ENCODE data around the gene MPHOSPH10.

DNA sequence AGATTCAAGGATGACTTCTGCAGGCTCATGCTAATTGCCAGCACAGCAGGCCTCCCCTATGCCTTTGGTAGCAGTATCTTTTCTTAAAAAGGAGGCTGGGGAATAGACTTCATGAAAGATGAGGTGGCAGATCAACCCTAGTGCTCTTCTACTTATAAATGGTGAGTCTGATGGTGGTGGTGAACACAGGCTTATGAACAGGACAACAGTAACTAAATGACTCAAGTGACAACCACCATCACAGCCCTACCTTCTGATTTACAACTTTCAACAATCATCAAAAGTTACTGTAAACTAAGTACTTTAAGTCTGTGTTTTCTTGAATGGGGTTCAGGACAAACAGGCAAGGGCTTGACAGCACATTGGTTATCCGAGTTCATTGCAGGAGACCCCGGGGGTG, 57.2 kb downstream of the MPHOSPH10 start:
- TF ChIP-seq, protein P1, sequence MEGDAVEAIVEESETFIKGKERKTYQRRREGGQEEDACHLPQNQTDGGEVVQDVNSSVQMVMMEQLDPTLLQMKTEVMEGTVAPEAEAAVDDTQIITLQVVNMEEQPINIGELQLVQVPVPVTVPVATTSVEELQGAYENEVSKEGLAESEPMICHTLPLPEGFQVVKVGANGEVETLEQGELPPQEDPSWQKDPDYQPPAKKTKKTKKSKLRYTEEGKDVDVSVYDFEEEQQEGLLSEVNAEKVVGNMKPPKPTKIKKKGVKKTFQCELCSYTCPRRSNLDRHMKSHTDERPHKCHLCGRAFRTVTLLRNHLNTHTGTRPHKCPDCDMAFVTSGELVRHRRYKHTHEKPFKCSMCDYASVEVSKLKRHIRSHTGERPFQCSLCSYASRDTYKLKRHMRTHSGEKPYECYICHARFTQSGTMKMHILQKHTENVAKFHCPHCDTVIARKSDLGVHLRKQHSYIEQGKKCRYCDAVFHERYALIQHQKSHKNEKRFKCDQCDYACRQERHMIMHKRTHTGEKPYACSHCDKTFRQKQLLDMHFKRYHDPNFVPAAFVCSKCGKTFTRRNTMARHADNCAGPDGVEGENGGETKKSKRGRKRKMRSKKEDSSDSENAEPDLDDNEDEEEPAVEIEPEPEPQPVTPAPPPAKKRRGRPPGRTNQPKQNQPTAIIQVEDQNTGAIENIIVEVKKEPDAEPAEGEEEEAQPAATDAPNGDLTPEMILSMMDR (IDR thresholded peaks at IDR 0.05; ENCODE audit: poor library complexity, severe bottlenecking) = no peak
- TF ChIP-seq EP300 (conservative IDR thresholded peaks at IDR 0.05; ENCODE audit: poor library complexity, severe bottlenecking) (no peak), EZH2 (IDR thresholded peaks at IDR 0.05; ENCODE audit: borderline replicate concordance, insufficient read depth, low read length, poor library complexity, severe bottlenecking) (no peak), TAF1 (IDR thresholded peaks at IDR 0.05; ENCODE audit: low read depth) (no peak)
